Activated CD8-positive, alpha-beta memory T cell treated with anti-CD3 and anti-CD28 coated beads, Interleukin-2, amount 50 U/mL, for 4 hours (primary cell): ENCODE data around the gene CD36.

Source experiments
- DNase-seq: peaks from one replicate; pipeline ENCODE4 v3.0.0-alpha.2; 2020

Gene CD36

DNA sequence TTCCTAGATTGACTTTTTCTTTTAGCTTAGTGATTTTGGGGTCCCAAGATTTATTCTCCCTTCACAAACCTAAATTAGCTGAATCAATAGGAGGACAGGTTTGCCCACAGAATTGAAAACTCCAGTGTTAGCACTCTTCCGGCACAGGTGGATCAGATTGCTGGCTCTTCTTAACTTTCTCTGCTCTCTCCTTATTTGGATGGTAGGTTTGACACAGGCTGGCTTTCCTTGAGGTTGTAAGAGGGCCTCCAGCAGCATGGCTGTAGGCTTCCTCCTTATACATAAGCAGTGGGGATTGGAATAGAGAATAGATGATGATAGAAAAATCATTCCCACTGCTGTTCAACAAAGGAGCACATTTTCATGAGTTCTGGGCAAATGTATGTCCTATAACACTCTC, 9.4 kb upstream of the CD36 start:
- no peak for DNase-seq

DNA sequence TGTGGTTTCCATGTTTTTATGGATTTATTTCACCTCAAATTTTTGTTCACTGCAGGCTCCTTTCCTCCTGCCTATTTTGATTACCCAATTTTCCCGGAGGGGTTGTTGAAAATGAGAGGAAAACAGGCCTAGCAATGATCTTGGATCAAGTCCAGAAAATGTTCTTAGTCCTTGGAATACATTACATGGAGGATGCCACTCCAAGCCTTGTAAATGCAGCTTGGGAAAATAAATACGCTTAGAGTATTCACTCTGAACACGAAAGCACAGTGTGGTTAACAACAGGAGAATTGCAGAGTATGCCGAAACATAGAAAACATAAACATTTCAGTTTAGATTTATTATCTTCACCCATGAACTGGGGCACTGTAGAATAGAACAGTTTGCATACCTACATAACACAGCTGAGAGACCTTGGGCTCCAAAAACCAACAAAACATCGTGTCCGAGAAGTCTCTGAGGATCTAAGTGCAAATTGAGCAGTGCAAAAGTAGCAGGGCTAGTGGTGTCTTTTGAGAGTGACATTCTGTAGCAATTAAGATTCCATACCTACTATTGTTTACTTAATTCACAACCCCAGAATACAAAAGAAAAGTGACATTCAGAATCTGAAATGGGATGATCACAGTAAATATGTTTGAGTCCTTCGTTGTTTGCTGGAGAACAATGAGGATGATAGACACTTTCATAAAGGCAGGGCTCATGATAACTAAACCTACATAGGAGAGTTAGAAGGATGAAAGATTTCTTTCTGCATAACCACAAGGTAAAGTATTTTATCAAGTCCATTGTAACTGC, 7.6 kb upstream of the CD36 start:
- no peak for DNase-seq

DNA sequence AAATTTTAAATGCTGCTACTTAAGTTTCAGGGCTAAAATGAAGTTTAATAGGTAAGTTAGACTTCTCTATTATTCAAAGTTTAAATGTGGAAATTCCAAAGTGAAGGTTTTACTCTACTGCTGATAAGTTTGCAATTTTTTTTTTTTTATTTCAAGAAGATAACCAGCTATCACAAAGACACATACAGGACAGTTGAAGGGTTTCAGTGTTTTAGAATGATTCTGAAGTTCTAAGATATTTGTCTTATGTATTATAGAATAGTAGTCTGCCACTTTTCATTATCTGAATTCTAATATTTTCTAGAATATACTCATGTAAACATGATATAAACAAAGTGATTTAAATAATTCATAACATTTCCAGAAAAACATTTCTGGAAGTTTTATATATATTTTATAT, 7.0 kb upstream of the CD36 start:
- DNase-seq, result no peak

DNA sequence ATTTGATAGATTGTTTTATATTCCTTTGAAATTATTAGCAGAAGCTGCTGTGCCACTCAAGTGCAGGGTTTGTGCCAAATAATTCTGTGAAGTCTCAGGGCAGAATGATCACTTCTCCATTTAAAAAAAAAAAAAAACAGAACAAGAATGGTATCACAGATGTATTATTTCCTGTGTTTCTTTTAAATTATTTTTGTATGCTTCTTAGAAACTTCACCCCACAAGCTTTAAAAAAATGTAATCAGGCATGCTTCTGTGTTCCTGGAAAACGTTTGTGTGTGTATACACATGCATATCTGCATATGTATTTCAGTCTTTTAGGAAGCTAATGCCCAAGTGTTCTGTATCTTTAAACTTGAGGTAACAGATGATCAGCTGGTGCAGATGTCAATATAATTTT, 6.3 kb upstream of the CD36 start:
- DNase-seq, result no peak

DNA sequence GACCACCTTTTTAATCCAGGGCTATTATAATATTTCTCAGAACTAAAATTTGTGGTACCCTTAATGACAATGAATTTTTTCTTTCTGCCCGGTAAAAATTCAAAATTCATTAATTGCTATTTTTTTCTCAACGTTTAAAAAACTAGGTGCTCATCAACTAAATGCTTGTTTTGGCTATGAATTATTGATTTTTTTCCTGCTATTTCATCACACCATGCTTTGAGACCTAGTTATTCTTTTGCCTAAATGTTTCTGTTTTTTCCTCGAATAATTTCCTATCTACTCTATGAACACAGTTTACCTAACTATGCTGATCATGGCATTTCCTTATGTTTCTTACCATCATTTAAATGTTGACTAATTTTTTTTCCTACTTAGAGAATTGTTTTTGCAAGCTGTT, 5.6 kb upstream of the CD36 start:
- DNase-seq, result no peak

DNA sequence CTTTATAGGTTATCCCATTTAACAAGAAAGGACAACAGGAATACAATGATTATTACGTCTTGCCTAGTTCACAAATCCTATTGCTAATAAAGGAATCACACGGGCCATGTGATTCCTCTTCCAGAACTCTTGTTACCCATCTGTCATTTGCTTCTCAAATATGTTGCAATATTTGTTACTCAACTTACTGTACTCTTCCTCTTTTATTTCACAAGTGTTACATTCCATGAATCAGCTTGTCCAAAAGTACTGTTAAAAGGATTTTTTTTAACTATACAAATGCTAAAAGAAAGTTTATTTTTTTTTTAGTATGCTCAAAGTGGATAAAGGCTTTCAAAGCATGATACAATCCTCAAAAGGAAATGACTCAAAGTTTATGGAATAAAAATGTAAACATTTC, 3.9 kb upstream of the CD36 start:
- DNase-seq, result no peak

DNA sequence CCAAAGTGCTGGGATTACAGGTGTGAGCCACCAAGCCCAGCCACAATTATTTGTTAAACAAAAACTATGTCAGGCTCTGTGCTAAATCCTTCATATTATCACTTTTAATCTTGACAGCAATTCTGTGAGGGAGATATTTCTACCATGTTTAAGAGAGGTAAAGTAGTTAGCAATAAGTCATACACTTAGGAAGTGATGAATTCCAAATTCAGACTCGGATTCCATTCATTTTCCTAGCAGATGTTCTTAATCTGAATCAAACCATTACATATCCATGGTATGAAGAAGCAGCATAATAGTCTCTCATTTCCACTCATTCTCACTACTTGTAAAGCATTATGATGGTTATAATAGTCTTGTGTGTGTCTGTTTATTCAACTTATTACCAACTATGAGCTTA, 2.9 kb upstream of the CD36 start:
- no peak for DNase-seq

DNA sequence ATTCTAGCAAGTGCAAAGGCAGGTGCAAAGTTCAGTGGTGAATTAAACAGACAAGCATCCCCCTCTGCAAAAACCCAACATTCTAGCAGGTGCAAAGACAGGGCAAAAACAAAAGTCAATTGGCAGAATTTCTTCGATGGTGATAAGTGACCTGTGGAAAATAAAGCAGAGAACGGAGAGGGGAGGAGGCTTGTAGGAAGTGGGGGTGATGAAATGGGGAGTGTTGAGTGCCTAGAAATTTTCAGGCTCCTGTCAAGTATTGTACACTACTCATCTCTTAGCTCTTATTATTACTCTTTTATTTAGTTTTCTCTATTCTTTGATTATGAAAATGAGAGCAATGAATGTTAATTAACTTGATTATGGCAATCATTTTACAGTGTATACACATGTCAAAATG, 2.4 kb upstream of the CD36 start:
- no peak for DNase-seq

DNA sequence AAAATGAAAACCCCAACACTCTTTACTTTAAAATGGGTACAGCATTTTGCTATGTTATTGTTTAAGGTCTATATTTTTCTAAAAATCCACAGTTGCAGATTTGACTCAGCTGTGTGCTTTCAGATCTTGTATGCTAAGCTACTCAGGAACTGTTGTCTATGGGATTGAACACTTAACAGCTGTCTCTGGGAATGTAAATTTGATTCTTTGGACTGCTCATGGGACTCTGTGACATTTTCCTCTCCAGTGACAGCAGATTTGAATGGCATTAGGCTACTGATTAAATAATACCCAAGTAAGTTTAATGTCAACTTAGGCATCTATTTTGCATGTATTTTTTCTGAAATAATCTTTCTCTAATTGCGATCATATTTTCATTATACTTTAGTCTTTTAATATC, 1.7 kb upstream of the CD36 start:
- no peak for DNase-seq

DNA sequence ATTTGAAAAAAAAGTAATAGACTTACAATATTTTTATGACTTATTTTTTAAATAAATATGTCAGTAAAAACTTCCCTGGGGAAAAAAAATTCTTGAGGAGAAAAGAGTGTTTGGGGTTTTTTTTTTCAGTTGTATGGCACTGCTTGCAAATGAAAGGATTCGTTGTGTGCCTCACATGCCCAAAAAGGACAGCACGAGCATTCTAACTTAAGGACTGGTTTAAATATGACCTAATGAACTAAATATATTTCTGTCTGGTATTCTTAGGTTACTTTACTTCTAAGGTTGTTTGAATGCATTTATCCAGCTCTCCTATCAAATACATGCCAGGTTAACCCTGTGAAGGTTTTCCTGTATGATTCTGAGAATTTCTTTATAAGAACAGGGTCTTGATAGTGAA, 988 bp upstream of the CD36 start:
- no peak for DNase-seq

DNA sequence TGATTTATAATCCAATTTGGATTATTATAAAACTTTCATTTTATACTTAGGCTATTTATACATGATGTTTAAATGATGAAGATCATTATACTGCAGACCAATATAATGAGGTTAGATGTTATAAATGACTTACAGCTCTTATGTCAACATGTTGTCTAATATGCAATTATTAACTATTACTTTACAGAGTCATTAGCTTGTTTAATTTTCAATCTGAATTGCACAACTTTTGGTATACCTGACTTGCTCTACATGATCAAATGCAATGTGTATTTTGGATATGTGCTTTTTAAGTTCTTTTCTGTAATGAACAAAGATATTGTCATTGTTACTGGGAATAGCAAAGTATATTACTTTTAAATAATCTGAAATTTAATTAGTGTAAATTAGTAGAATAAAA, 569 bp downstream of the CD36 start:
- no peak for DNase-seq

DNA sequence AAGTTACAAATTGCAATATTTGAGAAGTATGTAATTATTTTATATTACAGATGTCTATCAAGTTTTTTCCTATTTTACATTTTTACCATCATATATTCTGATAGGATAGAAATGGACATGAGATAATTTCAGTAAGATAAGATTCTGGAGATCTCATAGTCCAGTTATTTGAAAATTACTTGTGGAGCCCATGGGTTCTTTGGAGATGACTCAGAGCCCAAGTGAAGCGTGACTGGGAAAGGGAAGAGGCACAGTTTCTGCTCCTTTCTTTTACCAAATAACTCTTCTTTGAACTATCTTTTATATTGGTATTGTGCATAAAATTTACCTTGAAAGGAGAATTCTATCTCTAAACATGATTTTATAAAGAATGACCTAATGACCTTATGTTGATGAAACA, 2.4 kb downstream of the CD36 start:
- DNase-seq, result no peak

DNA sequence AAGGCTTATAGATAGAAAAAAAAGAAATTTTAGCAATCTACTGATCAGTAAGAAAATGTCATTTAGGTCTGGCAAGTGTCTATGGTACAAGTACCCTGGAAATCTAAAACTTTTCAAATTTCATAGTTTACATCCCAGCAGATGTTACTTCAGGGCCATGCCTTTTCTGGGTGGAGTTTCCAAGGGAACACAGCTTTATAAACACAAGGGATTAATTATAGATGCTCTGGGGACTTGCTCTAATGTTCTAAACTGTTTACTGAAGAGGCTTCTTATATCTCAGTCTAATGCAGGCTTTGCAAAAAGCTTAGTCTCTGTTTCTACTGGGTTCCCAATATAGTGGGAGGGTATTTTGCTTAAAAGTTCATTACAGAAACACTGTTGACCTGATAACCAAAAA, 3.1 kb downstream of the CD36 start:
- DNase-seq, result no peak

DNA sequence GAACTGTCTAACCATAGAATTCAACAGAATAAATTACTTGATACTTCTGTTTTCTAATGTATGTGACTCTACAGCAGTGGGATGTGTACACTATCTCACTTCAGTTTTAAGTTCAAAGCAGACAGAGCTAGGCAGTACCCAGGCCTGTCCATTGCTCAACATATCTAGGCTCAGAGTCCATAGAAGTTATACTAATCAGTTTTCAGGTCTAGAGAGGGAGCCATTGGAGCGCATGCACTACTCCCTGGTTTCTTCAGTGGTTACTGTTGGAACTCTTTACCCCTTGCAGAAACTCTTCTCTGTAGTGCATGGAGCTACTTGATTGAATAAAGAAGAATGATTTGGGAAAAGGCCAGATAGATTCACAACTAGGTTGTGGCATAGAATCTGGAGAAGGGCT, 4.4 kb downstream of the CD36 start:
- no peak for DNase-seq

DNA sequence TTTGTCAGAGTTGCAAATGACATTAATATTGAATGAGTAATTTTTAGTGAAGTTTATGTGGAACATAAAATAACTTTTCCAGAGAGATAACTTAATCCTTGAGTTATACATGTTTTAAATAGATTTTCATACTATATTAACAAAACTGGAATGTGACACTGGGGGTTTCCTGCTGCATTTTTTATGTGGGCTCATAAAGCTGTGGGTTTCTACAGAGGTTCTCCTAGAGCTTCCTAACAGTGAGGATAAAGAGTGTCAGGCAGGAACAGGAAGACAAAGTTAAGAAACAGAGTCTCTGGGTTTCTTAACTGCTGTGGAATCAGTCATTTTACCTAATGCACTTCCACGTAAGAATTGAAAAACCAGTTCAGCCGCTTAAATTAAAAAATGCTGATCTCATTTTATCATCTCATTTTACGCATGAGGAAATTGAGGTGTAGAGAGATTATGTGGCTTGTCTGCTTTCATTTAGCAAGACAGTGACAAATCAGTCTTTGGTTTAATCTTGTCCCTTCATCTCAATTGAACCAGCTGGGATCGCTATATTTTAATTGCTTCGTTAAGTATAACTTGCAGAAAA, 5.0 kb downstream of the CD36 start:
- no peak for DNase-seq

DNA sequence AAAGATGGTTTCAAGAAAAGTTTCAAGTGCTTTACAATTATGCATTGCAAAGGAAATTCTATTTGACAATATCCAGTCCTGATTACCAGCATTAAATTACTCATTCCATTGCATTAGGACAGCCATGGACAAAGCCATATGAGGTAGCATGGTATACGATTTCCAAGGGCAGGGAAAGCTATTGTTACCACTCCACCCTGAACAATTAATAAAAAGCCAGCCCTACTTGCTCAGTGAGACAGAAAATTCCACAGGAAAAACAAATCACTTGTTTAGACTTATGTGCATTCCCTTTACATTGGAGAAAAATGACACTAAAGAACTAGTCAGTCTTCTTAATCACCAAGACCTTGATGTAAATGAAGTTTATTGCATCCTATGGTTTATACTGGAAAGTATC, 5.6 kb downstream of the CD36 start:
- DNase-seq, result no peak

DNA sequence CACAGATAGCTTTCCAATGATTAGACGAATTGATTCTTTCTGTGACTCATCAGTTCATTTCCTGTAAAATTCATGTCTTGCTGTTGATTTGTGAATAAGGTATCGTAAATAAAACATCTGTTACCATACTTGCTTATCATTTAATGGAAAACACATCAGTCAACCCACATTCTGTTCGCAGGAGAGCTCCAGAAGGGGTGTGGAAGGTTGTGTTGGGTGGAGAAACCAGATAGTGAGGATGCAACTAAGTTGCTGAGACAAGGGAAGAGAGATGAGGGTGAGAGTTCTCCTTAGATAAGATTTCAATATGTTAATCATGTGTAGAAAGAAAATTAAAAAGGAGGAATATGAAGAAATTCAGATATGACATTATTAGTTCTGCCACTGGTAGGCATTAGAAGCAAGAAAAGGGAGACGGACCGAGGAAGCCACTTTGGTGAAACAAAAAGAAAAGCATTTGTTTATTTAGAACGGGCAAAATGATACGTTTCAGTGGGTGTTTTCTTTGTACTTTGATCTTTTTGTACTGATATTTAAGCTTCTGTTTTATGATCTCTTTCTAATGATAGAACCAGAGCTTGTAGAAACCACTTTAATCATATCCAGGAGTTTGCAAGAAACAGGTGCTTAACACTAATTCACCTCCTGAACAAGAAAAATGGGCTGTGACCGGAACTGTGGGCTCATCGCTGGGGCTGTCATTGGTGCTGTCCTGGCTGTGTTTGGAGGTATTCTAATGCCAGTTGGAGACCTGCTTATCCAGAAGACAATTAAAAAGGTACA, 7.8 kb downstream of the CD36 start:
- no peak for DNase-seq

DNA sequence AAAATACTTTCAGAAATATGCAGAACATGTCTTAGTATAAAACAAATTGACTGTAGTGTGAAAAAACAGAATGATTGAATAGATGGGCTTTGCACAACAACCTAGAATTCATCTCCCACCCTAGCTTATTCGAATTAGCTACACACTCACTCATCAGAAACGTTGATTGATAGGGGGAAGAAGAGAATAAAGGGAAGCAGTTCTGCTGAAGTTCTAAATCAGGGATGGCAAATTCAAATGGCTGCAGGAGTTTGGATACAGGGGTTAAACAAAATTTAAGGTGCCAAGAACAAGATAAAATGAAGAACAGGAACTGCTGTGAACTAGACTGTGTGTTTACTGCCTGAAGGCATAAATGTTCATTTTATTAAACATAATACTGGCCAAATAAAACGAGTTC, 9.0 kb downstream of the CD36 start:
- DNase-seq, result no peak

DNA sequence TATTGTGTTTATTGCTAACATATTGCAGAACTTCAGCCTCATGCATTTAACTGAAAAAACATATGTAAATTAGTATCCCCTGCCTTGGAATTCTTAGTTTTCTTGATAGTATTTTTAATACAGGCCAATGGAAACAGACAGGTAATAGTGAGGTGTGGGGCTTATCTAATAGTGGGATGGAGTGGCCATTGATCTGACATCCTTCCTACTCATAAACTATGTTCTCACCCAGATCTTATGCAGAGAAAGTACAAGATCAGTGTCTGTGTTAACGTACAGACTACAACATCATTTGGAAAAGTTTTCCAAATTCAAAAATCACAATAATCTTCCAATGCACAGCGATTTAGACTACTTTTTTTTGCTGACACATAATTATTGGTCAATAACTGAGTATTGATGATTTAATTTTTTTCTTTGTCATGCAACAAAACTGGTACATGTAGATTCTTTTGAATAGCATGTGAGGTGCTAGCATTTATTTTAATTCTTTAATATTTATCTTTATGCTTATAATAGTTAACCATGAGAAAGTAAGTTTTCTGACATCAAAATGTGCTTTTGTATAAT, 9.7 kb downstream of the CD36 start:
- DNase-seq, result no peak

DNA sequence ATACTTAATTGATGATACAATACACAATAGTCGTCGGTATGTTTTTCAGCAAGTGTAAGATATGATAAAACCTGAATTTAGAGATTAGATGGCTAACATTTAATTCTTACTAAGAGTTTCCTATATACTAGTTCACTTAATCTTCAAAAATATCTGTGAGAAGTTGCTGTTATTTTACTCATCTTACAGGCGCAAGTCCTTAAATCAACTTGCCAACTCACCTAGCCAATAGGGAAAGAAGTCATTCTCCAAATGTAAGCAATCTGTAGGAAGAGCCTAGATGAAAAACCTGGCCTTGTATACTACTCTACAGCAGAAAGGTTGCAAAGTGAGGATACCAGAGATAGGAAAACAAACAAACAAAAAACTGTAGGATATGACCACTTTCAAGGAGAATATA, 10.6 kb downstream of the CD36 start:
- no peak for DNase-seq

DNA sequence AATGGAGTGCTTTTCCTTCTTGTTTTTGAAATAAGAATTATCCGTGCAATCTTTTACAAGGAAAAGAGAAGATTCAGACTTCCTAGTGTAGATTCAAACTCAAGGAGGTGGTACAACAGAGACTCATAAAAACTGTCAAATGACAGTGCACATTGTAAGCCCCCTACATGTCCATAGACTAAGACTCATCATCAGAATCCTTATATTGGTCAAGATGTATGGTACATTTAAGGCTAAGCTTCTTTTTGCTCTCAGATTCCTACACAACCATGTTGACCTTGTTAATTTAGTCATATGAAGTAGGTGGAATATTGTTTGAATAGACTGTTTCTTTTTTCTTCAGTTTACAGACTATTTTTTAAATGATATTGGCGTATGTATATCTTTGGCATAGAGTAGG, 11.6 kb downstream of the CD36 start:
- no peak for DNase-seq

DNA sequence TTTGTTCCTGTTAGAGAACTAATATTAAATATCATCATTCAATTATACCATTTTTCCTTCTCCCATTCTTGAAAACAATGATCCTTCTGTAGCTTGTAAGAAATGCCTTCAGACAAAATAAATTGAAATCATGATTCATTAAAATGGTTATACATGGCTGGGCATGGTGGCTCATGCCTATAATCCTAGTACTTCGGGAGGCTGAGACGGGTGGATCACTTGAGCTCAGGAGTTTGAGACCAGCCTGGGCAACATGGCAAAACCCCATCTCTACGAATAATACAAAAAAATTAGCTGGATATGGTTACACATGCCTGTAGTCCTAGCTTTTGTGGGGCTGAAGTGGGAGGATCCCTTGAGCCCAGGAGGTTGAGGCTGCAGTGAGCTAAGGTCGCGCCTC, 13.0 kb downstream of the CD36 start:
- no peak for DNase-seq

DNA sequence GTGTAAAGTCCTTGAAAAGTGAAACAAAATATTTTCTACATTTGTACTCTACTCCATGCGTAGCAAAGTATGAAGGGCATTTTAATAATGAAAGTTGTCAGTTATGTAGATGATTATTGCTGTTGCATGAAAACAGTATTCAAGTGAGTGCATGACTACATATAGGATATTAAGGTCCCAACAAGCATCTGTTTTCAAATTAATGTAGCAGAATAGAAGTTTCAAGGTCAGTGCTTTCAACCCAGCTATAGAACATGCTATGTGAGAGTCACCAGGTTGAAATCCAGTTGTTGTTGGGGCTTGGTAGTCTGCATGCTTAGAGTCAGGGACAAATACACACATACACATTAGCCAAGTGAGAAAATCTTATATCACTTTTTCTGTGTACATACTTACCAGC, 14.8 kb downstream of the CD36 start:
- DNase-seq, result no peak

DNA sequence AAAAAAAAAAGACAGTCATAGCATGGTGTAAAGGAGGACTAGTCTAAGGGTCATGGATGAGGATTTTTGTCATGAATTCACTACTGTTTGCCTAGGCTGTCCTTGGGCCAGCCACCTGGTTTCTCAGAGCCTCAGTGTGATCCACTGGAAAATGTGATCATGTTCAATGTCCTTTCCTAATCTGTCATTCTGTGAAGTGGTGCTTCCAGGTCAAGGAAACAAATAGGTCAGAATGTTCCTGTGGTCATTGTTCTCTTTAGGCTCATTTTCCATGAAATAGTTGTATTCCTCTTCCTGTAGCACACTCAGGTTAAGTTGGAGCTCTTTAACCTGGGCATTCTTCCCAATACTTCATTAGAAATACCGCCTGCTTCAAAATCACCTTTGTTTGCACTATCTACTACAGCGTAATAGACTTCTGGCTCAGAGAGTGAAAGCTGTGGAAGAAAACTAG, 16.5 kb downstream of the CD36 start:
- no peak for DNase-seq
